Right lobe of liver (tissue), 4 donors: ENCODE results near the gene RNLS.

Experiments
- POLR2A ChIP-seq: fragments of 450-650 bp; IDR thresholded peaks from one replicate; pipeline ENCODE4 v1.6.1; 2017; ENCODE audit warnings: antibody characterized with exemption, mild to moderate bottlenecking
- TF ChIP-seq, protein P1 (sequence below), 4 donors: fragments of 200-600 bp in 3 of 4; fragments of 450-650 bp in 1 of 4; IDR thresholded peaks; one replicate each; pipeline versions ENCODE4 v1.5.1 to v1.8.0; 2016 to 2022; ENCODE audit warnings: antibody characterized with exemption in 4 of 4, mild to moderate bottlenecking in 2 of 4
- donor health status: DM: no; HTN: no; CAD: no.
- donor health status: DM: no; HTN: no; CAD: no.
- donor health status: DM: no; HTN: yes; CAD: no.

DNA sequence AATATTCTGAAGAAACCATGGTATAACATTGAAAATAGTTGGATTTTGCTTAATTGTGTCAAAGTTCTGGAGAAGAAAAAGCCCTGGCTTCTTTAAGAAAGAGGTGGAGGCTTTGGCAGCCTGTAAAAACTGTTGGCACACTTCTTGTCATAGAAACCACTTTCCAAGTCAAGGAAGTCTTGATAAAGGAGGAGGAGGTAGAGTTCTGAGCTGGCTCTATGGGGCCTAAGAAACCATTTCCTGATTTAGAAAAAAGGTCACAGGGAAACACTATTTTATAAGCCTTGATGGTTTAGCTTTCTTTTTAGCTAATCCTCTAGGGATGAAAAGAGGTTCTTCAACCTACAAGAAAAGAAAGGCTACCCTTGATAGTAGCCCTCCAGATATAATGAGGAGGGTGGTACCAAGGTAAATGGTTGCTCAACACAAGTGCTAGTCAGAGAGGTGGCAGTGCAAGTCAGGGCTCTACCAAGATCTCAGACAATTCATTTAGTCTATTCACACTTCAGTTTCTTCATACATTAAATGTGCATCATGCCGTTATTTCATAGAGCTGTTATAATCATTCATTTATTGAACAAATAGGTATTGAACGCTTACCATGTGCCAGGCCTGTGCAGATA is 346.9 kb downstream of the RNLS start:
- TF ChIP-seq, protein P1, sequence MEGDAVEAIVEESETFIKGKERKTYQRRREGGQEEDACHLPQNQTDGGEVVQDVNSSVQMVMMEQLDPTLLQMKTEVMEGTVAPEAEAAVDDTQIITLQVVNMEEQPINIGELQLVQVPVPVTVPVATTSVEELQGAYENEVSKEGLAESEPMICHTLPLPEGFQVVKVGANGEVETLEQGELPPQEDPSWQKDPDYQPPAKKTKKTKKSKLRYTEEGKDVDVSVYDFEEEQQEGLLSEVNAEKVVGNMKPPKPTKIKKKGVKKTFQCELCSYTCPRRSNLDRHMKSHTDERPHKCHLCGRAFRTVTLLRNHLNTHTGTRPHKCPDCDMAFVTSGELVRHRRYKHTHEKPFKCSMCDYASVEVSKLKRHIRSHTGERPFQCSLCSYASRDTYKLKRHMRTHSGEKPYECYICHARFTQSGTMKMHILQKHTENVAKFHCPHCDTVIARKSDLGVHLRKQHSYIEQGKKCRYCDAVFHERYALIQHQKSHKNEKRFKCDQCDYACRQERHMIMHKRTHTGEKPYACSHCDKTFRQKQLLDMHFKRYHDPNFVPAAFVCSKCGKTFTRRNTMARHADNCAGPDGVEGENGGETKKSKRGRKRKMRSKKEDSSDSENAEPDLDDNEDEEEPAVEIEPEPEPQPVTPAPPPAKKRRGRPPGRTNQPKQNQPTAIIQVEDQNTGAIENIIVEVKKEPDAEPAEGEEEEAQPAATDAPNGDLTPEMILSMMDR (IDR thresholded peaks at IDR 0.05) = no peak
- TF ChIP-seq POLR2A = no peak
